ENCODE measurements around the gene DPEP1. TPM values are rescaled to one million over a fixed set of nuclear protein-coding genes. Genes with fewer than 3 reads are reported as not detected.
"Not testable (repeated sequence)": the region's sequence is repeated elsewhere in the genome, so short reads cannot be mapped to it uniquely, and the experiment has no call there.

DPEP1 gene
- total RNA-seq, 2 donors from 2014 or later = not detected

GRCh38 chr16:89583895-89584644 is 29.4 kb upstream of the DPEP1 start:
- TF ChIP-seq CTCF (IDR thresholded peaks at IDR 0.05) = no peak
- ATAC-seq (ENCODE audit: insufficient number of reproducible peaks, low FRiP score, low read depth) (no peak), DNase-seq (ENCODE audit: low spot score) (no peak)
- Histone ChIP-seq H3K27ac (no peak overlapping the region), H3K4me1 (ENCODE audit: control insufficient read depth in 1 of 2, low read depth in 2 of 2) (no peaks in the 10 kb centered on the region), H3K4me3 (no peak overlapping the region), H3K9me3 (no peaks in the 10 kb centered on the region), H3K27me3 (replicated peaks; ENCODE audit: insufficient read depth) (no peaks in the 10 kb centered on the region), H3K36me3 (no peaks in the 10 kb centered on the region)

GRCh38 chr16:89584768-89585549 is 28.5 kb upstream of the DPEP1 start:
- ATAC-seq (ENCODE audit: insufficient number of reproducible peaks, low FRiP score, low read depth) (no peak), DNase-seq (ENCODE audit: low spot score) (no peak)
- Histone ChIP-seq H3K27me3 (replicated peaks; ENCODE audit: insufficient read depth) (no peaks in the 10 kb centered on the region), H3K4me1 (ENCODE audit: control insufficient read depth in 1 of 2, low read depth in 2 of 2) (no peaks in the 10 kb centered on the region), H3K27ac (no peak overlapping the region), H3K36me3 (no peaks in the 10 kb centered on the region), H3K9me3 (no peaks in the 10 kb centered on the region), H3K4me3 (no peak overlapping the region)
- TF ChIP-seq CTCF (IDR thresholded peaks at IDR 0.05) = no peak

- Histone ChIP-seq H3K27me3 (replicated peaks; ENCODE audit: insufficient read depth) (no peaks in the 10 kb centered on the region), H3K4me3 (no peak overlapping the region), H3K27ac (no peak overlapping the region), H3K9me3 (no peaks in the 10 kb centered on the region), H3K36me3 (no peaks in the 10 kb centered on the region), H3K4me1 (ENCODE audit: control insufficient read depth in 1 of 2, low read depth in 2 of 2) (no peaks in the 10 kb centered on the region)
- DNase-seq (ENCODE audit: low spot score) (no peak), ATAC-seq (ENCODE audit: insufficient number of reproducible peaks, low FRiP score, low read depth) (no peak)
- TF ChIP-seq CTCF (IDR thresholded peaks at IDR 0.05) = no peak
These were observed 27.2 kb upstream of the DPEP1 start for GRCh38 chr16:89586218-89586617.

GRCh38 chr16:89586853-89587252 is 26.6 kb upstream of the DPEP1 start:
- Histone ChIP-seq H3K27me3 (replicated peaks; ENCODE audit: insufficient read depth) (no peaks in the 10 kb centered on the region), H3K27ac (no peak overlapping the region), H3K4me3 (no peak overlapping the region), H3K4me1 (ENCODE audit: control insufficient read depth in 1 of 2, low read depth in 2 of 2) (no peaks in the 10 kb centered on the region), H3K9me3 (no peaks in the 10 kb centered on the region), H3K36me3 (no peaks in the 10 kb centered on the region)
- TF ChIP-seq CTCF (IDR thresholded peaks at IDR 0.05) = no peak
- no peak for ATAC-seq (ENCODE audit: insufficient number of reproducible peaks, low FRiP score, low read depth)
- no peak for DNase-seq (ENCODE audit: low spot score)

GRCh38 chr16:89587676-89588075 is 25.8 kb upstream of the DPEP1 start:
- DNase-seq (ENCODE audit: low spot score); H3K27ac ChIP-seq: not testable (repeated sequence)

More at GRCh38 chr16:89587676-89588075, 25.8 kb upstream of the DPEP1 start:
- not testable (repeated sequence) for H3K36me3 ChIP-seq; H3K9me3 ChIP-seq; ATAC-seq (ENCODE audit: insufficient number of reproducible peaks, low FRiP score, low read depth); H3K4me1 ChIP-seq (ENCODE audit: control insufficient read depth in 1 of 2, low read depth in 2 of 2); H3K27me3 ChIP-seq (replicated peaks; ENCODE audit: insufficient read depth); H3K4me3 ChIP-seq

Data from thoracic aorta (tissue), 2 donors.